ENCODE measurements around the gene SHC3. TPM values are rescaled to one million over a fixed set of nuclear protein-coding genes. Genes with fewer than 3 reads are reported as not detected.
A peak's percentile ranks its signal among the peaks of the same experiment; 100 is the strongest.

The SHC3 gene
- total and polyA plus RNA-seq, 2 donors from 2014 or later: 0.95 to 1.5 TPM

DNA sequence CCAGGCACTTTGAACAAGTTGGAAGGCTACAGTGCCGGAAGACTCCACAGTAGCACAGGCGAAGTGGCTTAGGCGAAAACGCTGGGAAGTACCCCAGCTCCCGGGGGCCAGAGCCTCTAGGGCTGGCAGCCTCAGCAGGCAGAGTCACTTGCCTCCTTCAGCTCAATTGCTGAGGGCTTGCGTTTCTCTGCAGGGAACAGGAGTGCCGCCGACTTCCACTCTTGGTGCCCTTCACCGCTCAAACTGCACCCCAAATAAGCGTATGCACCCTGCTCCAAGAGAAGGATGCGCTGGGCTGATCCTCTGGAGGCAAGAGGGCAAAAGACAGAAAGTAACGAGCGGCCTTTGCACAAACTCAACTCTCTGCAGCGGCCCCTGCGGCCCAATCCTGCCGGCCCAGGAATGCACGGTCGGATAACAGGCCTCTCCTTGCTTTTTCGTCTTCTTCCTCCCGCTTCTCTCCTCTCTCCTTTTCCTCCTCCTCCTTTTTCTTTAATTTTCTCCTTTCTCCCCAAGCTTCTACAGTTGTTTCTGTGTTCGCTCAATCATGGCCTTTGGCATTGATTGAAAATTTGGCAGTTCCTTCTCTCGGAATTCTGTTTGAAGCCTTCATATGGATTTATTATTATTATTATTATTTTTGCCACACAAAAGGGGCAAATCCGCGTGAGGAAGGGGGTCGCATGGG lies 188.4 kb downstream of the SHC3 start:
- no peak overlapping the region for H3K4me3 ChIP-seq (ENCODE audit: low read length in 3 of 3)
- DNase-seq: peak in 1 of 5 donors; percentile 30
- FAIRE-seq: no peak

GRCh38 chr9:88988796-88989641 lies 189.6 kb downstream of the SHC3 start:
- intact Hi-C loops (cut with DNase I): no loop called here
- Histone ChIP-seq H3K9me3 (ENCODE audit: control insufficient read depth in 2 of 3, insufficient read depth in 1 of 3, low read length in 3 of 3) (no peaks in the 10 kb centered on the region), H3K27ac (ENCODE audit: low read depth in 2 of 2, low read length in 2 of 2) (peak overlapping the region in 1 of 2 donors; percentile 51), H3K4me1 (ENCODE audit: control insufficient read depth in 2 of 3, insufficient read depth in 2 of 3, low read depth in 1 of 3, low read length in 3 of 3) (peaks cover 0 to 13% (median 5%) of the 10 kb centered on the region in 3 donors), H3K27me3 (ENCODE audit: control insufficient read depth, insufficient read depth, low read length) (no peaks in the 10 kb centered on the region), H3K4me3 (ENCODE audit: low read length in 3 of 3) (no peak overlapping the region), H3K36me3 (ENCODE audit: control insufficient read depth in 2 of 3, insufficient read depth in 3 of 3, low read length in 3 of 3) (no peaks in the 10 kb centered on the region), H3K9ac (ENCODE audit: low read length in 3 of 3) (no peak overlapping the region)
- TF ChIP-seq, protein P1, sequence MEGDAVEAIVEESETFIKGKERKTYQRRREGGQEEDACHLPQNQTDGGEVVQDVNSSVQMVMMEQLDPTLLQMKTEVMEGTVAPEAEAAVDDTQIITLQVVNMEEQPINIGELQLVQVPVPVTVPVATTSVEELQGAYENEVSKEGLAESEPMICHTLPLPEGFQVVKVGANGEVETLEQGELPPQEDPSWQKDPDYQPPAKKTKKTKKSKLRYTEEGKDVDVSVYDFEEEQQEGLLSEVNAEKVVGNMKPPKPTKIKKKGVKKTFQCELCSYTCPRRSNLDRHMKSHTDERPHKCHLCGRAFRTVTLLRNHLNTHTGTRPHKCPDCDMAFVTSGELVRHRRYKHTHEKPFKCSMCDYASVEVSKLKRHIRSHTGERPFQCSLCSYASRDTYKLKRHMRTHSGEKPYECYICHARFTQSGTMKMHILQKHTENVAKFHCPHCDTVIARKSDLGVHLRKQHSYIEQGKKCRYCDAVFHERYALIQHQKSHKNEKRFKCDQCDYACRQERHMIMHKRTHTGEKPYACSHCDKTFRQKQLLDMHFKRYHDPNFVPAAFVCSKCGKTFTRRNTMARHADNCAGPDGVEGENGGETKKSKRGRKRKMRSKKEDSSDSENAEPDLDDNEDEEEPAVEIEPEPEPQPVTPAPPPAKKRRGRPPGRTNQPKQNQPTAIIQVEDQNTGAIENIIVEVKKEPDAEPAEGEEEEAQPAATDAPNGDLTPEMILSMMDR (IDR thresholded peaks at IDR 0.05; ENCODE audit: borderline replicate concordance, extremely low read depth, insufficient read depth): no peak
- peak in 2 of 5 donors; percentile 6 to 48 for DNase-seq
- no peak for FAIRE-seq

More for the DNA sequence above, 188.4 kb downstream of the SHC3 start:
- H3K4me1 ChIP-seq (ENCODE audit: control insufficient read depth in 2 of 3, insufficient read depth in 2 of 3, low read depth in 1 of 3, low read length in 3 of 3): peaks cover 0 to 13% (median 5%) of the 10 kb centered on the region in 3 donors
- TF ChIP-seq, protein P1 (IDR thresholded peaks at IDR 0.05; ENCODE audit: borderline replicate concordance, extremely low read depth, insufficient read depth): no peak
- intact Hi-C loops (cut with DNase I): no loop called here
- H3K27ac ChIP-seq (ENCODE audit: low read depth in 2 of 2, low read length in 2 of 2): no peak overlapping the region
- no peaks in the 10 kb centered on the region for H3K9me3 ChIP-seq (ENCODE audit: control insufficient read depth in 2 of 3, insufficient read depth in 1 of 3, low read length in 3 of 3)
- no peaks in the 10 kb centered on the region for H3K27me3 ChIP-seq (ENCODE audit: control insufficient read depth, insufficient read depth, low read length)
- no peaks in the 10 kb centered on the region for H3K36me3 ChIP-seq (ENCODE audit: control insufficient read depth in 2 of 3, insufficient read depth in 3 of 3, low read length in 3 of 3)
- H3K9ac ChIP-seq (ENCODE audit: low read length in 3 of 3): no peak overlapping the region

DNA sequence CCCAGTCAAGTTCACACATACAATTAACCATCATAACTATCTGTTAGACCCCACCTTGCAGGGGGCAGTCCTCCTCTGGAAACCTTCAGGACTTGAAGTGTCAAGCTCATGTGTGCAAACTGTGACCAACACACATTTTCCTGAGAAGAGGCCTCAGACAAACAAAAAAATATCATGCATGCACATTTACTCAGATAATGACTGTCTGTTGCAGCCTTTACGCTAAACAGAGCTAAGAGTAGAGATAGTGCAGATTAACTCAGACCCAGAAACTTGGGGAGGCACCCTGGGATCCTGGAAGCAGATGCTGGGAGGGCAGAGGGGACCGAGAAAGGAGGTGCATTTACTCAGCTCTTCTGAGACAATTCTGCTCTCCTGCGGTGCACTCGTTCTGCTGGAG lies 191.0 kb downstream of the SHC3 start:
- no peak overlapping the region for H3K27ac ChIP-seq (ENCODE audit: low read depth in 2 of 2, low read length in 2 of 2)
- DNase-seq (peak in 1 of 5 donors; percentile 3), FAIRE-seq (no peak)
- no peaks in the 10 kb centered on the region for H3K27me3 ChIP-seq (ENCODE audit: control insufficient read depth, insufficient read depth, low read length)
- no peak overlapping the region for H3K4me3 ChIP-seq (ENCODE audit: low read length in 3 of 3)
- TF ChIP-seq, protein P1 (IDR thresholded peaks at IDR 0.05; ENCODE audit: borderline replicate concordance, extremely low read depth, insufficient read depth): no peak
- peaks cover 0 to 13% (median 5%) of the 10 kb centered on the region in 3 donors for H3K4me1 ChIP-seq (ENCODE audit: control insufficient read depth in 2 of 3, insufficient read depth in 2 of 3, low read depth in 1 of 3, low read length in 3 of 3)
- no peaks in the 10 kb centered on the region for H3K36me3 ChIP-seq (ENCODE audit: control insufficient read depth in 2 of 3, insufficient read depth in 3 of 3, low read length in 3 of 3)
- H3K9me3 ChIP-seq (ENCODE audit: control insufficient read depth in 2 of 3, insufficient read depth in 1 of 3, low read length in 3 of 3): no peaks in the 10 kb centered on the region
- intact Hi-C loops (cut with DNase I): no loop called here
- H3K9ac ChIP-seq (ENCODE audit: low read length in 3 of 3): no peak overlapping the region

All from kidney (tissue), 14 donors.